Stomach smooth muscle (tissue), 2 donors: ENCODE measurements around the gene PSMD12.
"Not testable (repeated sequence)": the region's sequence is repeated elsewhere in the genome, so short reads cannot be mapped to it uniquely, and the experiment has no call there.

Experiments used
- H3K27ac ChIP-seq: one replicate; pipeline ENCODE4 v1.7.0; 2013; ENCODE audit warnings: mild to moderate bottlenecking, low read length, inconsistent platforms
- H3K27me3 ChIP-seq, 2 donors: one replicate each; pipeline ENCODE4 v1.7.0; 2013; ENCODE audit warnings: low read length in 2 of 2; ENCODE audit not compliant: insufficient read depth in 2 of 2, control insufficient read depth in 1 of 2
- H3K36me3 ChIP-seq, 2 donors: one replicate each; pipeline ENCODE4 v1.7.0; 2013; ENCODE audit warnings: low read length in 2 of 2; ENCODE audit not compliant: control insufficient read depth in 2 of 2, insufficient read depth in 2 of 2
- H3K4me1 ChIP-seq: one replicate; pipeline ENCODE4 v1.7.0; 2013; ENCODE audit warnings: low read length; ENCODE audit not compliant: control insufficient read depth, insufficient read depth
- H3K4me3 ChIP-seq, 2 donors: one replicate each; pipeline ENCODE4 v1.7.0; 2013; ENCODE audit warnings: low read length in 2 of 2
- H3K9ac ChIP-seq, 2 donors: one replicate each; pipeline ENCODE4 v1.7.0; 2013; ENCODE audit warnings: low read length in 2 of 2, mild to moderate bottlenecking in 1 of 2
- H3K9me3 ChIP-seq, 2 donors: one replicate each; pipeline ENCODE4 v1.7.0; 2013; ENCODE audit warnings: low read length in 2 of 2; ENCODE audit not compliant: control insufficient read depth in 2 of 2
- donor health status: healthy.
- donor health status: Pancreatic carcinoma.

Gene PSMD12

DNA sequence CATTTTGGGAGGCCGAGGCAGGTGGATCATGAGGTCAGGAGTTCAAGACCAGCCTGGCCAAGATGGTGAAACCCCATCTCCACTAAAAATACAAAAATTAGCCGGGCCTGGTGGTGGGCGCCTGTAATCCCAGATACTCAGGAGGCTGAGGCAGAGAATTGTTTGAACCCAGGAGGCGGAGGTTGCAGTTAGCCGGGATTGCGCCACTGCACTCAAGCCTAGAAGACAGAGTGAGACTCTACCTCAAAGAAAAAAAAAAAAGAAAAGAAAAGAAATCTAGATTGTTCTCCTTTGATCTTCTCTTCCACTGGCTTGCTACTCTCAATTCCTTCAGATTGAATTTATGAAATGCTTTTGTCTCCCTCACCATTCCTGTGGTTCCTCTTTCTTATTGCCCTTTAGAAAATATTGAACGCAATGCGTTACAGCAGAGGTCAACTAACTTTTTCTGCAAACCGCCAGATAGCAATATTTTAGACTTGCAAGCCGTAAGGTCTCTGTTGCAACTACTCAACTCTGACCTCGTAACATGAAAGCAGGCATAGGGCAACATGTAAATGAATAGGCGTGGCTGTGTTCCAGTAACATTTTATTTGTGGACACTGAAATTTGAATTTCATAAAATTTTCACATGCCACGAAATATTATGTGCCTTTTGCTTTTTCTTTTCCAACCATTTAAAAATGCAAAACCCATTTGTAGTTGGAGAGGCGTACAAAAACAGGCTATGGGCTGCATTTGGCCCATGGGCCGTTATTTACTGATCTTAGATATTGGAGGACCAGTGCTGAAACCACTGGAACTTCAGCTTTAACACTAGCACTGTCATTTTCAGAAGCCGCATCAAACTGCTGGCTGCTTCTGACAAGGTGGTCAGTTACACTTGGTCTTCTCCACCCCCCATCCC is 35.5 kb upstream of the PSMD12 start:
- peaks cover 8% of the 10 kb centered on the region for H3K4me1 ChIP-seq
- H3K4me3 ChIP-seq: no peak overlapping the region
- no peaks in the 10 kb centered on the region for H3K36me3 ChIP-seq
- no peak overlapping the region for H3K9ac ChIP-seq
- no peaks in the 10 kb centered on the region for H3K9me3 ChIP-seq
- no peaks in the 10 kb centered on the region for H3K27me3 ChIP-seq
- H3K27ac ChIP-seq: no peak overlapping the region

- no peak overlapping the region for H3K4me3 ChIP-seq
- no peak overlapping the region for H3K27ac ChIP-seq
- H3K36me3 ChIP-seq: no peaks in the 10 kb centered on the region
- H3K9ac ChIP-seq: no peak overlapping the region
- H3K4me1 ChIP-seq: peaks cover 8% of the 10 kb centered on the region
- H3K9me3 ChIP-seq: no peaks in the 10 kb centered on the region
- H3K27me3 ChIP-seq: no peaks in the 10 kb centered on the region
Measured at GRCh38 chr17:67401106-67401505, 34.7 kb upstream of the PSMD12 start.

DNA sequence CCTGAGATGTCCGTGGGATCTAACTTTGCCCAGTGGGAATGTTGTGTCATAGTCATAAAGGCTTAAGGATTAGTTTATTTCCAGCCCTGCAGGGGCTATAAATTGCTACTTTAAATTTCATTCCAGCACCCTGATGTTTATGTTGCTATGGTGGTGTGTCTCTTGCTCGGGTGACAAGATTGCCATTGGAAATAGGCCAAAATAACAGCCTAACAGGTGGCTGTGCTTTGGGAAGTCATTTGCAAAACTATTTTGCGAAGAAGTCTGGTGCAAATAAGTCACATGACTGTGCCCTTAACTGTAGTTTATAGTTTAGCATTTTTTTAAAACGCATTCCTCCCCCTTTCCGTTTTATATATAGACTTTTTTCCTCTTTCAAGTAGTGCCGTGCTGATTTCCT is 33.8 kb upstream of the PSMD12 start:
- Histone ChIP-seq H3K4me1 (peaks cover 8% of the 10 kb centered on the region), H3K27ac (no peak overlapping the region), H3K9ac (no peak overlapping the region), H3K9me3 (no peaks in the 10 kb centered on the region), H3K4me3 (no peak overlapping the region), H3K36me3 (no peaks in the 10 kb centered on the region), H3K27me3 (no peaks in the 10 kb centered on the region)

GRCh38 chr17:67399676-67400075 is 33.3 kb upstream of the PSMD12 start:
- H3K27me3 ChIP-seq: no peaks in the 10 kb centered on the region
- H3K9ac ChIP-seq: no peak overlapping the region
- H3K36me3 ChIP-seq: no peaks in the 10 kb centered on the region
- H3K27ac ChIP-seq: no peak overlapping the region
- H3K9me3 ChIP-seq: no peaks in the 10 kb centered on the region
- H3K4me3 ChIP-seq: no peak overlapping the region
- H3K4me1 ChIP-seq: peaks cover 8% of the 10 kb centered on the region

- Histone ChIP-seq H3K9ac (no peak overlapping the region), H3K27me3 (no peaks in the 10 kb centered on the region), H3K36me3 (no peaks in the 10 kb centered on the region), H3K9me3 (no peaks in the 10 kb centered on the region), H3K4me1 (no peaks in the 10 kb centered on the region), H3K27ac (no peak overlapping the region), H3K4me3 (no peak overlapping the region)
Measured at GRCh38 chr17:67393809-67394397, 27.5 kb upstream of the PSMD12 start.

DNA sequence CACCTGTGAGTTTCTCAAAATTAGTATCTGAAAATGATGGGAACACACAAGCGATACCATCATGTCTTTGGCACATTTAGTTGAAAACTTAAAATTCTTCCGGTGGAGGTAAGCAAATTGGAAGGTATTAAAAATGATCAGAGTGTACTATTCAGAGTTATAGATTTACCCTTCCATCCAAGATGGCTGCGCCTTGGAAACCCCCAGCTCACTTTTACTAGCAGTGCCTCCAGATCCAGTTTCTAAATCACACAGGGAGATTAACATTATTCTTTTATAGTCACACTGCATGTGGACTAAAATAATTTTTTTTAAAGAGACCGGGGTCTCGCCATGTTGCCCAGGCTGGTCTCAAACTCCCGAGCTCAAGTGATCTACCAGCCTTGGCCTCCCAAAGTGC is 25.7 kb upstream of the PSMD12 start:
- Histone ChIP-seq H3K9ac (no peak overlapping the region), H3K4me3 (no peak overlapping the region)

GRCh38 chr17:67390646-67391361 is 24.4 kb upstream of the PSMD12 start:
- Histone ChIP-seq H3K4me3 (no peak overlapping the region), H3K36me3 (no peaks in the 10 kb centered on the region), H3K27ac (no peak overlapping the region), H3K4me1 (no peaks in the 10 kb centered on the region), H3K27me3 (no peaks in the 10 kb centered on the region), H3K9ac (no peak overlapping the region), H3K9me3 (no peaks in the 10 kb centered on the region)

More for the DNA sequence above, 25.7 kb upstream of the PSMD12 start:
- Histone ChIP-seq H3K36me3 (no peaks in the 10 kb centered on the region), H3K27ac (no peak overlapping the region), H3K9me3 (no peaks in the 10 kb centered on the region), H3K27me3 (no peaks in the 10 kb centered on the region), H3K4me1 (no peaks in the 10 kb centered on the region)

- H3K4me3 ChIP-seq: no peak overlapping the region
- H3K36me3 ChIP-seq: no peaks in the 10 kb centered on the region
- no peaks in the 10 kb centered on the region for H3K4me1 ChIP-seq
- H3K9ac ChIP-seq: no peak overlapping the region
- no peaks in the 10 kb centered on the region for H3K9me3 ChIP-seq
- H3K27ac ChIP-seq: no peak overlapping the region
- no peaks in the 10 kb centered on the region for H3K27me3 ChIP-seq
Measured at GRCh38 chr17:67390006-67390645, 23.7 kb upstream of the PSMD12 start.

DNA sequence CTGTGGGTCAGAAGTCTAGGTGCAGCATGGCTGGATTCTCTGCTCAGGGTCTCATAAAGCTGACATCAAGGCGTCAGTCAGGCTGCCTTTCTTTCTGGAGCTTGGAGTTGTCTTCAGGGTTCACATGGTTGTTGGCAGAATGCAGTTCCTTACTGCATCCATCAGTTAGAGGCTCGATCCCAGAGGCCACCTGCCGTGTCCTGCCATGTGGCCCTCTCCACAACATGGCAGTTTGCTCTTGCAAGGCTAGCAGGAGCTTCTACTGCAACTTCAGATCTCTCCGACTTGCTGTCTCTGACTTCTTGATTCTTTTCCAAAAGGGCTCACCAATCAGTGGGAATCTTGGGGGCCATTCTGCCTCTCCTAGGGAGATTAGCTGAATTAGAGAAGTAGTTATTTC is 22.6 kb upstream of the PSMD12 start:
- Histone ChIP-seq H3K27ac (no peak overlapping the region), H3K9ac (no peak overlapping the region), H3K27me3 (no peaks in the 10 kb centered on the region), H3K4me3 (no peak overlapping the region), H3K9me3 (no peaks in the 10 kb centered on the region), H3K4me1 (no peaks in the 10 kb centered on the region), H3K36me3 (no peaks in the 10 kb centered on the region)

GRCh38 chr17:67388536-67388935 is 22.2 kb upstream of the PSMD12 start:
- H3K9me3 ChIP-seq, H3K36me3 ChIP-seq, H3K4me3 ChIP-seq, H3K27ac ChIP-seq, H3K9ac ChIP-seq, H3K27me3 ChIP-seq, H3K4me1 ChIP-seq: not testable (repeated sequence)
